Nephron progenitor cell (in vitro differentiated cells): ENCODE results near the gene NTF3.

ENCODE experiments used
- DNase-seq: peaks from one replicate; pipeline ENCODE4 v3.0.0; 2021
- H3K27ac Mint-ChIP-seq: 2 replicates; pipeline ENCODE4 v1.8.0; 2021; ENCODE audit warnings: mild to moderate bottlenecking, moderate library complexity, mixed read lengths
- H3K27me3 Mint-ChIP-seq: 2 replicates; pipeline ENCODE4 v1.8.0; 2021; ENCODE audit warnings: mild to moderate bottlenecking, low read depth, mixed read lengths; ENCODE audit not compliant: poor library complexity
- H3K36me3 Mint-ChIP-seq: 2 replicates; pipeline ENCODE4 v1.8.0; 2021; ENCODE audit warnings: low read depth, mixed read lengths
- H3K4me1 Mint-ChIP-seq: 2 replicates; pipeline ENCODE4 v1.8.0; 2021; ENCODE audit warnings: mixed read lengths
- H3K4me3 Mint-ChIP-seq: 2 replicates; pipeline ENCODE4 v1.8.0; 2021; ENCODE audit warnings: mild to moderate bottlenecking, moderate library complexity, mixed read lengths
- H3K9me3 Mint-ChIP-seq: 2 replicates; pipeline ENCODE4 v1.8.0; 2021; ENCODE audit warnings: mild to moderate bottlenecking, moderate library complexity, mixed read lengths
- TF ChIP-seq, protein P1 (sequence below): fragments of 200-600 bp; sonication (generic); IDR thresholded peaks from 2 replicates; pipeline ENCODE4 v1.5.0; 2021; ENCODE audit warnings: antibody characterized with exemption

NTF3 gene

GRCh38 chr12:5444520-5444919, 12.6 kb downstream of the NTF3 start:
- Mint-ChIP-seq H3K27ac (no peak overlapping the region), H3K4me1 (peaks cover 24% of the 10 kb centered on the region), H3K27me3 (peaks cover 41% of the 10 kb centered on the region), H3K9me3 (no peaks in the 10 kb centered on the region), H3K36me3 (no peaks in the 10 kb centered on the region), H3K4me3 (no peak overlapping the region)
- TF ChIP-seq, protein P1, sequence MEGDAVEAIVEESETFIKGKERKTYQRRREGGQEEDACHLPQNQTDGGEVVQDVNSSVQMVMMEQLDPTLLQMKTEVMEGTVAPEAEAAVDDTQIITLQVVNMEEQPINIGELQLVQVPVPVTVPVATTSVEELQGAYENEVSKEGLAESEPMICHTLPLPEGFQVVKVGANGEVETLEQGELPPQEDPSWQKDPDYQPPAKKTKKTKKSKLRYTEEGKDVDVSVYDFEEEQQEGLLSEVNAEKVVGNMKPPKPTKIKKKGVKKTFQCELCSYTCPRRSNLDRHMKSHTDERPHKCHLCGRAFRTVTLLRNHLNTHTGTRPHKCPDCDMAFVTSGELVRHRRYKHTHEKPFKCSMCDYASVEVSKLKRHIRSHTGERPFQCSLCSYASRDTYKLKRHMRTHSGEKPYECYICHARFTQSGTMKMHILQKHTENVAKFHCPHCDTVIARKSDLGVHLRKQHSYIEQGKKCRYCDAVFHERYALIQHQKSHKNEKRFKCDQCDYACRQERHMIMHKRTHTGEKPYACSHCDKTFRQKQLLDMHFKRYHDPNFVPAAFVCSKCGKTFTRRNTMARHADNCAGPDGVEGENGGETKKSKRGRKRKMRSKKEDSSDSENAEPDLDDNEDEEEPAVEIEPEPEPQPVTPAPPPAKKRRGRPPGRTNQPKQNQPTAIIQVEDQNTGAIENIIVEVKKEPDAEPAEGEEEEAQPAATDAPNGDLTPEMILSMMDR: no peak
- DNase-seq: no peak

DNA sequence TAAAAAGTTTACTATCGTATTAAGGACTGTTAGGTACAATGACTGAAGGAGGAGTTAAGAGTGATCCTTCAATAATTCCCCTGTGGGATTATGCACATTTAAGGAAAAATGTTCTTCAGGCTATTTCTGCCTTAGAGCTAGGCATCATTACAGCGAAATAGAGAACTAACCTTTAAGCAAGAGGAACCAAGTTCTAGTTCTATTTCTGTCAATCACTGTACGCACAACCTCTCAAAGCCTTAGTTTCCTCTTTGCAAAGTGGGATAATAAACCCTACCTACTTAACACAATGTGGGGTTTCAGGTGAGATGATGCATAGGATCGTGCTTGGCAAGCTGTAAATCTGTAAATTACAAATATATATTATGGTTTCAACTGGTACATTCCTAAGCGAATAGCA, 15.4 kb downstream of the NTF3 start:
- no peak overlapping the region for H3K4me3 Mint-ChIP-seq
- no peaks in the 10 kb centered on the region for H3K9me3 Mint-ChIP-seq
- H3K36me3 Mint-ChIP-seq: no peaks in the 10 kb centered on the region
- peaks cover 8% of the 10 kb centered on the region for H3K4me1 Mint-ChIP-seq
- DNase-seq: no peak
- peaks cover 32% of the 10 kb centered on the region for H3K27me3 Mint-ChIP-seq
- no peak overlapping the region for H3K27ac Mint-ChIP-seq
- TF ChIP-seq, protein P1: no peak

- Mint-ChIP-seq H3K27me3 (peaks cover 19% of the 10 kb centered on the region), H3K4me1 (peaks cover 16% of the 10 kb centered on the region), H3K9me3 (no peaks in the 10 kb centered on the region), H3K4me3 (no peak overlapping the region), H3K36me3 (no peaks in the 10 kb centered on the region), H3K27ac (no peak overlapping the region)
- TF ChIP-seq, protein P1: no peak
- DNase-seq: no peak
Measured at GRCh38 chr12:5451251-5451650, 19.3 kb downstream of the NTF3 start.

GRCh38 chr12:5452569-5452968, 20.7 kb downstream of the NTF3 start:
- no peak for DNase-seq
- no peak overlapping the region for H3K4me3 Mint-ChIP-seq
- H3K4me1 Mint-ChIP-seq: peaks cover 26% of the 10 kb centered on the region
- no peaks in the 10 kb centered on the region for H3K9me3 Mint-ChIP-seq
- no peaks in the 10 kb centered on the region for H3K36me3 Mint-ChIP-seq
- TF ChIP-seq, protein P1: no peak
- H3K27ac Mint-ChIP-seq: no peak overlapping the region
- peaks cover 16% of the 10 kb centered on the region for H3K27me3 Mint-ChIP-seq

GRCh38 chr12:5453466-5453865, 21.6 kb downstream of the NTF3 start:
- peaks cover 13% of the 10 kb centered on the region for H3K27me3 Mint-ChIP-seq
- TF ChIP-seq, protein P1: no peak
- H3K36me3 Mint-ChIP-seq: no peaks in the 10 kb centered on the region
- H3K4me1 Mint-ChIP-seq: peaks cover 34% of the 10 kb centered on the region
- no peak for DNase-seq
- H3K9me3 Mint-ChIP-seq: no peaks in the 10 kb centered on the region
- H3K27ac Mint-ChIP-seq: no peak overlapping the region
- no peak overlapping the region for H3K4me3 Mint-ChIP-seq

DNA sequence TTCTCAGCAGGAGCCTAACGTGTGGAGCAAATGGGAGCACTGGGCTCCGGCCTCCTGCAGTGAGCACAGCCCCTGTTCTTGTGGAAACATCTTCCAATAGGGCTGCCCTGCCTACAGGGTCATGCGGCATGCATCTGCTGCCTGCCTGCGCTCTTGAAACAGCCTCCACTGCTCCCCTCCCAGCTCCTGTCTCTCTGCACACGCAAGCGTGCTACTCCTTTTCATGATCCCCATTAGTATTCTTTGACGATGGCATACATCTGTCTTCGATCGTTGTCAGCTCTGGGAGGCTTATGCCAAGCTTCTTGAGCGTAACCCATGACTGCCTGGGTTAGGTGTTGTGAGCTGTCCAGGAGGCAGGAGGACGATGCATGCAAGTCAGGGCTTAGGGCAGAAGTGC, 23.1 kb downstream of the NTF3 start:
- Mint-ChIP-seq H3K9me3 (no peaks in the 10 kb centered on the region), H3K27ac (no peak overlapping the region), H3K36me3 (no peaks in the 10 kb centered on the region), H3K4me3 (no peak overlapping the region), H3K4me1 (peaks cover 25% of the 10 kb centered on the region), H3K27me3 (peaks cover 11% of the 10 kb centered on the region)
- TF ChIP-seq, protein P1: no peak
- DNase-seq: no peak
